Naive thymus-derived CD4-positive, alpha-beta T cell (primary cell): Measurements from ENCODE around the gene PIK3C3. TPM values are rescaled to one million over a fixed set of nuclear protein-coding genes. Genes with fewer than 3 reads are reported as not detected.
"Not testable (repeated sequence)": the region's sequence is repeated elsewhere in the genome, so short reads cannot be mapped to it uniquely, and the experiment has no call there.

Experiments used
- ATAC-seq: fragments of 150-1000 bp; cut with Tn5 transposase; 2 replicates; pipeline ENCODE4 v1.10.0; 2021; ENCODE audit warnings: mild to moderate bottlenecking, moderate library complexity
- CTCF ChIA-PET: fragments of 350-600 bp; sonication (Branson Sonifier 250); formaldehyde crosslinking; loops from one replicate; lab custom pipeline; 2021; ENCODE audit warnings: antibody characterized with exemption; lab: Charles Lee
- POLR2A ChIA-PET: fragments of 350-600 bp; sonication (Branson Sonifier 250); formaldehyde crosslinking; loops from one replicate; lab custom pipeline; 2021; ENCODE audit warnings: antibody characterized with exemption, inconsistent platforms; lab: Charles Lee
- DNase-seq, 9 donors: peaks; one replicate each; pipeline versions ENCODE4 v3.0.0 to v3.0.0-alpha.2; 2020 to 2022; ENCODE audit warnings: mixed read lengths in 1 of 9
- H3K27ac ChIP-seq: one replicate; pipeline ENCODE4 v1.7.0; 2013; ENCODE audit warnings: mild to moderate bottlenecking, low read depth, low read length, moderate library complexity
- H3K27me3 ChIP-seq, 2 donors: one replicate each; pipeline ENCODE4 v1.7.0; 2013; ENCODE audit warnings: low read length in 2 of 2, mild to moderate bottlenecking in 2 of 2, moderate library complexity in 2 of 2; ENCODE audit not compliant: control insufficient read depth in 2 of 2, insufficient read depth in 2 of 2
- H3K36me3 ChIP-seq, 3 experiments: 1 replicate in 2 of 3; 2 replicates in 1 of 3; pipeline ENCODE4 v1.7.0; 2013; ENCODE audit warnings: low read length in 3 of 3, mild to moderate bottlenecking in 3 of 3, moderate library complexity in 1 of 3; ENCODE audit not compliant: insufficient read depth in 3 of 3, control insufficient read depth in 2 of 3
- H3K4me1 ChIP-seq, 2 donors: one replicate each; pipeline ENCODE4 v1.7.0; 2013; ENCODE audit warnings: low read length in 2 of 2, mild to moderate bottlenecking in 2 of 2, moderate library complexity in 1 of 2; ENCODE audit not compliant: control insufficient read depth in 2 of 2, insufficient read depth in 2 of 2
- H3K4me3 ChIP-seq: 2 replicates; pipeline ENCODE4 v1.7.0; 2013; ENCODE audit warnings: mild to moderate bottlenecking, low read length
- H3K9me3 ChIP-seq, 3 experiments: 1 replicate in 2 of 3; 2 replicates in 1 of 3; pipeline ENCODE4 v1.7.0; 2013; ENCODE audit warnings: low read length in 3 of 3; ENCODE audit not compliant: control insufficient read depth in 2 of 3
- H3K27ac Mint-ChIP-seq, 9 donors: one replicate each; pipeline ENCODE4 v1.8.0; 2020 to 2022; ENCODE audit warnings: mixed read lengths in 9 of 9, mild to moderate bottlenecking in 8 of 9, moderate library complexity in 5 of 9, inconsistent platforms in 2 of 9
- H3K27me3 Mint-ChIP-seq, 5 donors: one replicate each; pipeline ENCODE4 v1.8.0; 2021 to 2022; ENCODE audit warnings: mixed read lengths in 5 of 5, mild to moderate bottlenecking in 1 of 5
- H3K36me3 Mint-ChIP-seq, 5 donors: one replicate each; pipeline ENCODE4 v1.8.0; 2020 to 2022; ENCODE audit warnings: mixed read lengths in 5 of 5, mild to moderate bottlenecking in 3 of 5, inconsistent platforms in 1 of 5
- H3K4me1 Mint-ChIP-seq, 7 donors: one replicate each; pipeline ENCODE4 v1.8.0; 2020 to 2022; ENCODE audit warnings: mixed read lengths in 7 of 7, mild to moderate bottlenecking in 3 of 7, inconsistent platforms in 1 of 7
- H3K4me3 Mint-ChIP-seq, 10 donors: one replicate each; pipeline ENCODE4 v1.8.0; 2020 to 2022; ENCODE audit warnings: mild to moderate bottlenecking in 10 of 10, mixed read lengths in 10 of 10, moderate library complexity in 6 of 10, inconsistent platforms in 2 of 10
- H3K9me3 Mint-ChIP-seq, 11 donors: one replicate each; pipeline ENCODE4 v1.8.0; 2020 to 2022; ENCODE audit warnings: mixed read lengths in 11 of 11, mild to moderate bottlenecking in 4 of 11, inconsistent platforms in 1 of 11, moderate library complexity in 1 of 11
- intact Hi-C, 2 donors: fragments of 100-400 bp; cut with micrococcal nuclease; formaldehyde crosslinking; loops; one replicate each; pipeline ENCODE4 v1.15.1; 2023
- polyA plus RNA-seq, 2 donors: library from polyadenylated mRNA; unstranded; fragments of 300-500 nt; fragmentation: Illumina TruSeq; gene quantifications; one replicate each; pipeline ENCODE4 v1.2.3, GENCODE V29; 2021
- total RNA-seq, 6 experiments: library from RNA in 5 of 6; stranded (reverse) in 5 of 6; gene quantifications; 1 replicate in 5 of 6; 2 replicates in 1 of 6; pipeline ENCODE4 v1.2.3 and lab custom pipeline; 2021 to 2026

PIK3C3 gene
- total and polyA plus RNA-seq, 7 experiments from 2014 or later: 30.6 to 76.9 (median 58.6) TPM

GRCh38 chr18:42004653-42005052, 49.6 kb downstream of the PIK3C3 start:
- ChIA-PET POLR2A (no interaction called here), CTCF (no interaction called here)
- H3K27ac ChIP-seq: no peak overlapping the region
- Mint-ChIP-seq H3K36me3 (peaks cover 41 to 70% (median 60%) of the 10 kb centered on the region in 5 donors), H3K27ac (peak overlapping the region in 1 of 9 donors; percentile 33), H3K4me1 (peaks cover 2 to 24% (median 5%) of the 10 kb centered on the region in 7 donors), H3K9me3 (peaks cover 0 to 1% (median 0%) of the 10 kb centered on the region in 11 donors), H3K4me3 (no peak overlapping the region), H3K27me3 (no peaks in the 10 kb centered on the region)
- DNase-seq (no peak), ATAC-seq (no peak)
- H3K4me3 ChIP-seq: no peak overlapping the region
- H3K4me1 ChIP-seq: no peaks in the 10 kb centered on the region
- H3K27me3 ChIP-seq: no peaks in the 10 kb centered on the region
- intact Hi-C loops: no loop called here
- H3K9me3 ChIP-seq: no peaks in the 10 kb centered on the region
- H3K36me3 ChIP-seq: peaks cover 3 to 41% (median 10%) of the 10 kb centered on the region in 3 experiments

- ChIA-PET CTCF (no interaction called here), POLR2A (no interaction called here)
- H3K4me3 ChIP-seq: no peak overlapping the region
- no peaks in the 10 kb centered on the region for H3K27me3 ChIP-seq
- peaks cover 0 to 1% (median 0%) of the 10 kb centered on the region in 11 donors for H3K9me3 Mint-ChIP-seq
- H3K4me1 ChIP-seq: no peaks in the 10 kb centered on the region
- H3K27ac Mint-ChIP-seq: no peak overlapping the region
- H3K9me3 ChIP-seq: no peaks in the 10 kb centered on the region
- DNase-seq (no peak), ATAC-seq (no peak)
- peaks cover 40 to 69% (median 60%) of the 10 kb centered on the region in 5 donors for H3K36me3 Mint-ChIP-seq
- no peak overlapping the region for H3K4me3 Mint-ChIP-seq
- peaks cover 3 to 27% (median 8%) of the 10 kb centered on the region in 7 donors for H3K4me1 Mint-ChIP-seq
- H3K27ac ChIP-seq: no peak overlapping the region
- H3K36me3 ChIP-seq: peaks cover 3 to 37% (median 7%) of the 10 kb centered on the region in 3 experiments
- intact Hi-C loops: no loop called here
- no peaks in the 10 kb centered on the region for H3K27me3 Mint-ChIP-seq
Observed at GRCh38 chr18:42005782-42006181, 50.7 kb downstream of the PIK3C3 start.

GRCh38 chr18:42009457-42009856, 54.4 kb downstream of the PIK3C3 start:
- H3K9me3 Mint-ChIP-seq, DNase-seq, CTCF ChIA-PET, H3K4me3 ChIP-seq, H3K27me3 Mint-ChIP-seq, ATAC-seq, H3K4me3 Mint-ChIP-seq, H3K27ac Mint-ChIP-seq, H3K4me1 ChIP-seq, H3K9me3 ChIP-seq, POLR2A ChIA-PET, H3K27me3 ChIP-seq, intact Hi-C loops, H3K27ac ChIP-seq: not testable (repeated sequence)
- H3K4me1 Mint-ChIP-seq: peaks cover 0 to 25% (median 5%) of the 10 kb centered on the region in 7 donors
- H3K36me3 Mint-ChIP-seq: peaks cover 24 to 66% (median 31%) of the 10 kb centered on the region in 5 donors
- peaks cover 0 to 30% (median under 1%) of the 10 kb centered on the region in 3 experiments for H3K36me3 ChIP-seq

GRCh38 chr18:42011053-42011452, 56.0 kb downstream of the PIK3C3 start:
- no peaks in the 10 kb centered on the region for H3K9me3 ChIP-seq
- H3K4me1 ChIP-seq: no peaks in the 10 kb centered on the region
- H3K36me3 ChIP-seq: peaks cover 0 to 25% (median 0%) of the 10 kb centered on the region in 3 experiments
- Mint-ChIP-seq H3K4me1 (peaks cover 0 to 20% (median 5%) of the 10 kb centered on the region in 7 donors), H3K4me3 (no peak overlapping the region), H3K27me3 (no peaks in the 10 kb centered on the region), H3K9me3 (no peaks in the 10 kb centered on the region), H3K36me3 (peaks cover 24 to 63% (median 32%) of the 10 kb centered on the region in 5 donors), H3K27ac (peak overlapping the region in 2 of 9 donors; percentile 16 to 38)
- ATAC-seq (no peak), DNase-seq (no peak)
- H3K27ac ChIP-seq: no peak overlapping the region
- ChIA-PET POLR2A (no interaction called here), CTCF (no interaction called here)
- H3K27me3 ChIP-seq: no peaks in the 10 kb centered on the region
- H3K4me3 ChIP-seq: no peak overlapping the region
- intact Hi-C loops: no loop called here

GRCh38 chr18:42018831-42019230, 63.8 kb downstream of the PIK3C3 start:
- Histone ChIP-seq H3K36me3 (peaks cover 0 to 17% (median 8%) of the 10 kb centered on the region in 3 experiments), H3K9me3 (no peaks in the 10 kb centered on the region), H3K27me3 (no peaks in the 10 kb centered on the region), H3K4me3 (no peak overlapping the region), H3K27ac (no peak overlapping the region), H3K4me1 (peaks cover 0 to 5% of the 10 kb centered on the region in 2 donors)
- ATAC-seq (no peak), DNase-seq (no peak)
- Mint-ChIP-seq H3K4me1 (peaks cover 6 to 25% (median 15%) of the 10 kb centered on the region in 7 donors), H3K27ac (no peak overlapping the region), H3K4me3 (no peak overlapping the region), H3K27me3 (no peaks in the 10 kb centered on the region), H3K36me3 (peaks cover 9 to 51% (median 25%) of the 10 kb centered on the region in 5 donors), H3K9me3 (no peaks in the 10 kb centered on the region)
- CTCF ChIA-PET: interaction anchor here (1.0 kb wide), 1 partner anchor 33 kb away, joined by 4 read pairs; no protein-coding TSS in a partner anchor
- POLR2A ChIA-PET: no interaction called here
- intact Hi-C loops: no loop called here

- no peaks in the 10 kb centered on the region for H3K9me3 ChIP-seq
- ChIA-PET CTCF (no interaction called here), POLR2A (no interaction called here)
- peaks cover 0 to 36% (median 21%) of the 10 kb centered on the region in 7 donors for H3K4me1 Mint-ChIP-seq
- H3K36me3 Mint-ChIP-seq: peaks cover 0 to 30% (median 18%) of the 10 kb centered on the region in 5 donors
- no peaks in the 10 kb centered on the region for H3K27me3 ChIP-seq
- H3K4me3 Mint-ChIP-seq: no peak overlapping the region
- peaks cover 0 to 4% (median 3%) of the 10 kb centered on the region in 3 experiments for H3K36me3 ChIP-seq
- no peak overlapping the region for H3K4me3 ChIP-seq
- no peaks in the 10 kb centered on the region for H3K9me3 Mint-ChIP-seq
- peak overlapping the region in 7 of 9 donors; percentile 36 to 82 (median 69) for H3K27ac Mint-ChIP-seq
- H3K4me1 ChIP-seq: peaks cover 0 to 11% of the 10 kb centered on the region in 2 donors
- DNase-seq (no peak), ATAC-seq (no peak)
- no peak overlapping the region for H3K27ac ChIP-seq
- intact Hi-C loops: loop anchor here in 1 of 2 donors (2.0 kb wide), 1 partner anchor 15 kb away; no protein-coding TSS in a partner anchor
- H3K27me3 Mint-ChIP-seq: no peaks in the 10 kb centered on the region
Observed at GRCh38 chr18:42024131-42024530, 69.1 kb downstream of the PIK3C3 start.

GRCh38 chr18:42025491-42025890, 70.5 kb downstream of the PIK3C3 start:
- Histone ChIP-seq H3K4me1 (peaks cover 0 to 11% of the 10 kb centered on the region in 2 donors), H3K27ac (no peak overlapping the region), H3K27me3 (no peaks in the 10 kb centered on the region), H3K36me3 (peaks cover 0 to 3% (median 0%) of the 10 kb centered on the region in 3 experiments), H3K4me3 (no peak overlapping the region), H3K9me3 (no peaks in the 10 kb centered on the region)
- Mint-ChIP-seq H3K4me3 (peak overlapping the region in 1 of 10 donors; percentile 16), H3K36me3 (peaks cover 5 to 37% (median 19%) of the 10 kb centered on the region in 5 donors), H3K27ac (peak overlapping the region in 6 of 9 donors; percentile 8 to 72 (median 40)), H3K27me3 (no peaks in the 10 kb centered on the region), H3K4me1 (peaks cover 0 to 36% (median 25%) of the 10 kb centered on the region in 7 donors), H3K9me3 (no peaks in the 10 kb centered on the region)
- intact Hi-C loops: loop anchor here in 1 of 2 donors (2.0 to 5.0 kb wide), 2 partner anchors 13 to 63 kb away; no protein-coding TSS in a partner anchor
- DNase-seq (no peak), ATAC-seq (no peak)
- CTCF ChIA-PET: interaction anchor here (1.1 kb wide), 1 partner anchor 28 kb away, joined by 4 read pairs; no protein-coding TSS in a partner anchor
- POLR2A ChIA-PET: no interaction called here
